ENCODE measurements around the gene DUS2.
"Not testable (repeated sequence)": the region's sequence is repeated elsewhere in the genome, so short reads cannot be mapped to it uniquely, and the experiment has no call there.

The DUS2 gene

GRCh38 chr16:68078701-68079375 lies 55.8 kb downstream of the DUS2 start:
- no peak for DNase-seq

GRCh38 chr16:68079376-68079625 lies 56.2 kb downstream of the DUS2 start:
- DNase-seq: no peak

GRCh38 chr16:68079626-68080344 lies 56.7 kb downstream of the DUS2 start:
- DNase-seq: no peak

GRCh38 chr16:68081861-68082628 lies 59.0 kb downstream of the DUS2 start:
- no peak for DNase-seq

GRCh38 chr16:68082629-68083238 lies 59.6 kb downstream of the DUS2 start:
- DNase-seq: no peak

GRCh38 chr16:68083239-68083781 lies 60.2 kb downstream of the DUS2 start:
- DNase-seq: no peak

GRCh38 chr16:68083861-68084503 lies 60.9 kb downstream of the DUS2 start:
- DNase-seq: no peak

GRCh38 chr16:68084504-68085258 lies 61.6 kb downstream of the DUS2 start:
- peak; percentile 97 for DNase-seq

GRCh38 chr16:68085259-68086071 lies 62.4 kb downstream of the DUS2 start, which contains the start of gene NFATC3:
NFATC3 (plus strand) TSS chr16:68085370; CDS start chr16:68085682, 312 bp downstream.
- DNase-seq: no peak

- DNase-seq: no peak
These were observed 63.3 kb downstream of the DUS2 start for GRCh38 chr16:68086336-68086841.

GRCh38 chr16:68086860-68087268 lies 63.8 kb downstream of the DUS2 start:
- DNase-seq: no peak

- DNase-seq: no peak
These were observed 64.6 kb downstream of the DUS2 start for GRCh38 chr16:68087688-68088087.

- DNase-seq: no peak
These were observed 65.3 kb downstream of the DUS2 start for GRCh38 chr16:68088130-68088972.

GRCh38 chr16:68089067-68089466 lies 66.0 kb downstream of the DUS2 start:
- DNase-seq: no peak

- no peak for DNase-seq
These were observed 67.0 kb downstream of the DUS2 start for GRCh38 chr16:68090130-68090529.

- no peak for DNase-seq
These were observed 67.4 kb downstream of the DUS2 start for GRCh38 chr16:68090533-68090932.

- DNase-seq: peak; percentile 85
These were observed 68.5 kb downstream of the DUS2 start for GRCh38 chr16:68091380-68092261.

GRCh38 chr16:68092275-68092674 lies 69.2 kb downstream of the DUS2 start:
- not testable (repeated sequence) for DNase-seq
